ENCODE results near the gene PTPN7.

- TF ChIP-seq POLR2AphosphoS5 (IDR thresholded peaks at IDR 0.05), result no peak
- TF ChIP-seq CTCF (IDR thresholded peaks at IDR 0.05), result no peak
- no peak for TF ChIP-seq POLR2A (IDR thresholded peaks at IDR 0.05)
- TF ChIP-seq EP300 (IDR thresholded peaks at IDR 0.05), result no peak
These were observed 26.8 kb upstream of the PTPN7 start for GRCh38 chr1:202187041-202187671.
